Neural progenitor cell (in vitro differentiated cells): ENCODE measurements around the gene KASH5. TPM values are rescaled to one million over a fixed set of nuclear protein-coding genes. Genes with fewer than 3 reads are reported as not detected.

Experiments used
- DNase-seq: peaks from one replicate; pipeline ENCODE4 v3.0.0-alpha.2; 2016; ENCODE audit warnings: low spot score
- H2AFZ ChIP-seq: fragments of 200-600 bp; sonication (generic); replicated peaks from 2 replicates; pipeline ENCODE4 v1.6.1; 2016; ENCODE audit warnings: antibody characterized with exemption
- H3F3A ChIP-seq: fragments of 200-600 bp; sonication (generic); 2 replicates; pipeline ENCODE4 v1.6.1; 2016; ENCODE audit warnings: antibody characterized with exemption, low read depth
- H3K27ac ChIP-seq: fragments of 200-600 bp; sonication (generic); 2 replicates; pipeline ENCODE4 v1.5.1; 2016; ENCODE audit warnings: mild to moderate bottlenecking
- H3K27me3 ChIP-seq: fragments of 200-600 bp; sonication (generic); 2 replicates; pipeline ENCODE4 v1.6.1; 2016; ENCODE audit warnings: mild to moderate bottlenecking, moderate library complexity
- H3K36me3 ChIP-seq: fragments of 200-600 bp; sonication (generic); 2 replicates; pipeline ENCODE4 v1.5.1; 2016
- H3K4me1 ChIP-seq: fragments of 200-600 bp; sonication (generic); 2 replicates; pipeline ENCODE4 v1.6.1; 2016; ENCODE audit warnings: mixed run types
- H3K4me2 ChIP-seq: fragments of 200-600 bp; sonication (generic); 2 replicates; pipeline ENCODE4 v1.6.1; 2016
- H3K4me3 ChIP-seq: fragments of 200-600 bp; sonication (generic); 2 replicates; pipeline ENCODE4 v1.5.1; 2016
- H3K79me2 ChIP-seq: fragments of 200-600 bp; sonication (generic); 2 replicates; pipeline ENCODE4 v1.6.1; 2016; ENCODE audit warnings: low read depth
- H3K9ac ChIP-seq: fragments of 200-600 bp; sonication (generic); 2 replicates; pipeline ENCODE4 v1.6.1; 2016
- H3K9me3 ChIP-seq: fragments of 200-600 bp; sonication (generic); 2 replicates; pipeline ENCODE4 v1.5.1; 2016; ENCODE audit warnings: low read depth
- H4K20me1 ChIP-seq: fragments of 200-600 bp; sonication (generic); 2 replicates; pipeline ENCODE4 v1.6.1; 2016; ENCODE audit warnings: low read depth
- H3K27ac Mint-ChIP-seq: 3 replicates; pipeline ENCODE4 v1.8.0; 2021; ENCODE audit warnings: mixed read lengths
- H3K27me3 Mint-ChIP-seq: 2 replicates; pipeline ENCODE4 v1.8.0; 2022; ENCODE audit warnings: low read depth, mild to moderate bottlenecking, inconsistent platforms, moderate library complexity, mixed read lengths; ENCODE audit not compliant: insufficient read depth
- H3K36me3 Mint-ChIP-seq: 3 replicates; pipeline ENCODE4 v1.8.0; 2021; ENCODE audit warnings: mixed read lengths
- H3K4me1 Mint-ChIP-seq: 3 replicates; pipeline ENCODE4 v1.8.0; 2021; ENCODE audit warnings: mixed read lengths
- H3K4me3 Mint-ChIP-seq: 3 replicates; pipeline ENCODE4 v1.8.0; 2021; ENCODE audit warnings: mild to moderate bottlenecking, moderate library complexity, mixed read lengths
- H3K9me3 Mint-ChIP-seq: 3 replicates; pipeline ENCODE4 v1.8.0; 2020; ENCODE audit warnings: mixed read lengths
- EZH2 ChIP-seq: fragments of 200-600 bp; sonication (generic); IDR thresholded peaks from 2 replicates; pipeline ENCODE4 v1.6.1; 2017; ENCODE audit warnings: antibody characterized with exemption, mild to moderate bottlenecking, moderate library complexity
- EZH2phosphoT487 ChIP-seq: fragments of 200-600 bp; sonication (generic); IDR thresholded peaks from 2 replicates; pipeline ENCODE4 v1.6.1; 2017; ENCODE audit warnings: antibody characterized with exemption
- total RNA-seq: library from RNA; depleted of rRNA; stranded (reverse); fragments of >200 nt; gene quantifications from 2 replicates; pipeline ENCODE4 v1.2.3, GENCODE V29; 2015; ENCODE audit warnings: low replicate concordance
- TF ChIP-seq, protein P1 (sequence below): fragments of 200-600 bp; sonication (generic); IDR thresholded peaks from 2 replicates; pipeline ENCODE4 v1.5.1; 2017; ENCODE audit warnings: antibody characterized with exemption, mild to moderate bottlenecking

Gene KASH5
- total RNA-seq, 1 donor from 2014 or later = not detected

GRCh38 chr19:49343123-49343522 lies 44.9 kb upstream of the KASH5 start:
- peaks cover 59% of the 10 kb centered on the region for H3K36me3 Mint-ChIP-seq
- Histone ChIP-seq H3K4me2 (no peak overlapping the region), H3K4me3 (no peak overlapping the region), H3K4me1 (no peaks in the 10 kb centered on the region), H3K9ac (no peak overlapping the region), H4K20me1 (peaks cover 81% of the 10 kb centered on the region), H3K9me3 (no peaks in the 10 kb centered on the region), H3K27ac (no peak overlapping the region), H2AFZ (no peak overlapping the region), H3K36me3 (peaks cover 8% of the 10 kb centered on the region), H3K79me2 (peaks cover 20% of the 10 kb centered on the region), H3F3A (peaks cover 78% of the 10 kb centered on the region), H3K27me3 (no peaks in the 10 kb centered on the region)
- DNase-seq = no peak
- no peak overlapping the region for H3K27ac Mint-ChIP-seq
- H3K9me3 Mint-ChIP-seq = no peaks in the 10 kb centered on the region
- TF ChIP-seq, protein P1, sequence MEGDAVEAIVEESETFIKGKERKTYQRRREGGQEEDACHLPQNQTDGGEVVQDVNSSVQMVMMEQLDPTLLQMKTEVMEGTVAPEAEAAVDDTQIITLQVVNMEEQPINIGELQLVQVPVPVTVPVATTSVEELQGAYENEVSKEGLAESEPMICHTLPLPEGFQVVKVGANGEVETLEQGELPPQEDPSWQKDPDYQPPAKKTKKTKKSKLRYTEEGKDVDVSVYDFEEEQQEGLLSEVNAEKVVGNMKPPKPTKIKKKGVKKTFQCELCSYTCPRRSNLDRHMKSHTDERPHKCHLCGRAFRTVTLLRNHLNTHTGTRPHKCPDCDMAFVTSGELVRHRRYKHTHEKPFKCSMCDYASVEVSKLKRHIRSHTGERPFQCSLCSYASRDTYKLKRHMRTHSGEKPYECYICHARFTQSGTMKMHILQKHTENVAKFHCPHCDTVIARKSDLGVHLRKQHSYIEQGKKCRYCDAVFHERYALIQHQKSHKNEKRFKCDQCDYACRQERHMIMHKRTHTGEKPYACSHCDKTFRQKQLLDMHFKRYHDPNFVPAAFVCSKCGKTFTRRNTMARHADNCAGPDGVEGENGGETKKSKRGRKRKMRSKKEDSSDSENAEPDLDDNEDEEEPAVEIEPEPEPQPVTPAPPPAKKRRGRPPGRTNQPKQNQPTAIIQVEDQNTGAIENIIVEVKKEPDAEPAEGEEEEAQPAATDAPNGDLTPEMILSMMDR = no peak
- TF ChIP-seq EZH2 = no peak
- TF ChIP-seq EZH2phosphoT487 = no peak
- H3K27me3 Mint-ChIP-seq = peaks cover 11% of the 10 kb centered on the region
- peaks cover 50% of the 10 kb centered on the region for H3K4me1 Mint-ChIP-seq
- no peak overlapping the region for H3K4me3 Mint-ChIP-seq

DNA sequence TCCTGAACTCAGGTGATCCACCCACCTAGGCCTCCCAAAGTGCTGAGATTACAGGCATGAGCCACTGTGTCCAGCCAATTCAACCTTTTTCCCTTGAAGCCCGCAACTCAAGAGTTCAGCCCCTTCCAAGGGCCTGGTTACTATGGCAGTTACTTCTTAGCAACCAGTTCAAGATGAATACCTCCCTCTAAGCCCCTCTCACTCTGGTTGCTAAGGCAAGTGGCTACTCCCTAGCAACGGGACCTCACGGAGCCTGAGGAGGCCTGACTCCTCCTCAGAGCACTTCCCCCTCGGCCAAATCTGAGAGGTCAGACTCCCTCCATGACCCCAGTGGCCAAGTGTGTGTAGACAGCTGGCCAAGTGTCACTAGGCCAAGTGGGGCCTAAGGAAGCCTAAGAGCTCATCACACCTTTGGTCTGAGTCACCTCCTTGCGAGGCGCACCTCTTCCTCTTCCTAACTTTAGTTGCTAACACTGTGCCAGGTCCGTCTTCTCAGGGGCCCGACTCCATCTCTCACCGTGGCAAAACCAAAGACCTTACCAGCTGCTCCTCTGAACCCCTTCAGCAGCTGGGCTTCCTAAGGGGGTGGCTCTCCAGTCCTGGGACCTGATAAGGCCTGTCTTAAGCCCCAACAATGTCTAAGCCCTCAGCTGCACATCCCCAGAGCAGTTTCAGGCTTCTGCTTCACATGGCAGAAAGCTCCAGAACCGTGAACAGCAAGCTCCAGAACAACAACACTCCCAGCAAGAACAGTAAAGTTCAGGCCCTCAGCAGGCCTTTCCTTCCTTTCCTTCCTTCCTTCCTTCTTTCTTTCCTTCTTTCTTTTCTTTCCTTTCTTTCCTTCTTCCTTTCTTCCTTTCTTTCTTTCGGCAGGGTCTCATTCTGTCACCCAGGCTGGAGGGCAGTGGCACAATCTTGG lies 43.3 kb upstream of the KASH5 start:
- peaks cover 2% of the 10 kb centered on the region for H3K27me3 Mint-ChIP-seq
- TF ChIP-seq EZH2phosphoT487 (no peak), EZH2 (no peak)
- TF ChIP-seq, protein P1 = no peak
- H3K9me3 Mint-ChIP-seq = no peaks in the 10 kb centered on the region

DNA sequence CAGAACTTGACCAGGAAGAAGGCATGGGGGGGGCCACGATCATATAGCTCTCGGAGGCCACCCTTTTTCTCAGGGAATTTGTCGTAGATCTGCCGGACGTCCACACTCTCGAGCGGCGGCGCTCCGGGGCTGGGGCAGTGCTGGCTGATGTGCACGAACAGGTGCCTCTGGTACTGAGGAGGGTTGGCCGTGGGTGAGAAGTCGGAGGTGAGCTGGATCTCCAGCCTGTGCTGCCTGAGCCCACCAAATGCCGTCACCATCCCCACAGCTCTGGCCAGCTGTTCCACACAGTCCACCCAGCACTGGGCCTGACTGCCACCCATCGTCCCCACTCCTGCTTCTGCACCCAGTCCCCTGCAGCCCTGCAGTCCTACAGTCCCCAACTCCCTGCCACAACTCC lies 40.9 kb upstream of the KASH5 start:
- H3K27ac Mint-ChIP-seq = no peak overlapping the region
- no peak overlapping the region for H3K4me3 Mint-ChIP-seq
- Histone ChIP-seq H2AFZ (no peak overlapping the region), H4K20me1 (peaks cover 52% of the 10 kb centered on the region), H3K9ac (no peak overlapping the region), H3K4me1 (no peaks in the 10 kb centered on the region), H3K9me3 (no peaks in the 10 kb centered on the region), H3K36me3 (peaks cover 13% of the 10 kb centered on the region), H3K79me2 (peaks cover 41% of the 10 kb centered on the region), H3K4me2 (no peak overlapping the region), H3K27me3 (no peaks in the 10 kb centered on the region), H3K4me3 (no peak overlapping the region), H3F3A (peaks cover 68% of the 10 kb centered on the region), H3K27ac (no peak overlapping the region)
- H3K4me1 Mint-ChIP-seq = peaks cover 35% of the 10 kb centered on the region
- peaks cover 68% of the 10 kb centered on the region for H3K36me3 Mint-ChIP-seq
- H3K27me3 Mint-ChIP-seq = peaks cover 4% of the 10 kb centered on the region
- DNase-seq = no peak
- TF ChIP-seq, protein P1 = no peak
- no peak for TF ChIP-seq EZH2phosphoT487
- no peak for TF ChIP-seq EZH2
- H3K9me3 Mint-ChIP-seq = no peaks in the 10 kb centered on the region

More for the DNA sequence above, 43.3 kb upstream of the KASH5 start:
- Histone ChIP-seq H2AFZ (no peak overlapping the region), H3K4me2 (no peak overlapping the region), H3K9ac (no peak overlapping the region), H3K27ac (no peak overlapping the region), H3K36me3 (peaks cover 16% of the 10 kb centered on the region), H3K9me3 (no peaks in the 10 kb centered on the region), H3K4me3 (no peak overlapping the region), H3K79me2 (peaks cover 36% of the 10 kb centered on the region), H3K4me1 (no peaks in the 10 kb centered on the region), H3F3A (peaks cover 78% of the 10 kb centered on the region), H4K20me1 (peaks cover 76% of the 10 kb centered on the region), H3K27me3 (no peaks in the 10 kb centered on the region)
- H3K36me3 Mint-ChIP-seq = peaks cover 66% of the 10 kb centered on the region
- peak overlapping the region; percentile 36 for H3K4me3 Mint-ChIP-seq
- H3K4me1 Mint-ChIP-seq = peaks cover 46% of the 10 kb centered on the region
- peak overlapping the region; percentile 35 for H3K27ac Mint-ChIP-seq
- peak; percentile 39 for DNase-seq
